Measurements from ENCODE around the gene ALK. TPM values are rescaled to one million over a fixed set of nuclear protein-coding genes. Genes with fewer than 3 reads are reported as not detected.

Gene ALK
- total RNA-seq, 1 donor from 2014 or later, result 0.52 TPM

GRCh38 chr2:29193111-29193510, 728.3 kb downstream of the ALK start:
- H3K27me3 ChIP-seq (ENCODE audit: control insufficient read depth in 3 of 3, insufficient read depth in 3 of 3, low read length in 3 of 3), result no peaks in the 10 kb centered on the region
- no peaks in the 10 kb centered on the region for H3K4me1 ChIP-seq (ENCODE audit: control insufficient read depth in 3 of 3, insufficient read depth in 3 of 3, low read length in 3 of 3)
- H3K9ac ChIP-seq (ENCODE audit: low read depth in 1 of 3, low read length in 3 of 3), result no peak overlapping the region
- no peak overlapping the region for H3K27ac ChIP-seq (ENCODE audit: low read depth, low read length)
- no peak overlapping the region for H3K4me3 ChIP-seq (ENCODE audit: low read length in 3 of 3)
- H3K36me3 ChIP-seq (ENCODE audit: control insufficient read depth in 3 of 3, insufficient read depth in 3 of 3, low read length in 3 of 3), result no peaks in the 10 kb centered on the region
- no peaks in the 10 kb centered on the region for H3K9me3 ChIP-seq (ENCODE audit: control insufficient read depth in 3 of 3, low read length in 3 of 3)

- H3K4me1 ChIP-seq (ENCODE audit: control insufficient read depth in 3 of 3, insufficient read depth in 3 of 3, low read length in 3 of 3), result no peaks in the 10 kb centered on the region
Observed at GRCh38 chr2:29192526-29192925, 728.9 kb downstream of the ALK start.

GRCh38 chr2:29191817-29192216, 729.6 kb downstream of the ALK start:
- Histone ChIP-seq H3K9me3 (ENCODE audit: control insufficient read depth in 3 of 3, low read length in 3 of 3) (no peaks in the 10 kb centered on the region), H3K9ac (ENCODE audit: low read depth in 1 of 3, low read length in 3 of 3) (no peak overlapping the region), H3K36me3 (ENCODE audit: control insufficient read depth in 3 of 3, insufficient read depth in 3 of 3, low read length in 3 of 3) (no peaks in the 10 kb centered on the region)

More at GRCh38 chr2:29192526-29192925, 728.9 kb downstream of the ALK start:
- no peaks in the 10 kb centered on the region for H3K36me3 ChIP-seq (ENCODE audit: control insufficient read depth in 3 of 3, insufficient read depth in 3 of 3, low read length in 3 of 3)
- no peak overlapping the region for H3K27ac ChIP-seq (ENCODE audit: low read depth, low read length)
- no peaks in the 10 kb centered on the region for H3K9me3 ChIP-seq (ENCODE audit: control insufficient read depth in 3 of 3, low read length in 3 of 3)
- no peak overlapping the region for H3K4me3 ChIP-seq (ENCODE audit: low read length in 3 of 3)
- no peak overlapping the region for H3K9ac ChIP-seq (ENCODE audit: low read depth in 1 of 3, low read length in 3 of 3)
- H3K27me3 ChIP-seq (ENCODE audit: control insufficient read depth in 3 of 3, insufficient read depth in 3 of 3, low read length in 3 of 3), result no peaks in the 10 kb centered on the region

GRCh38 chr2:29189052-29189451, 732.3 kb downstream of the ALK start:
- Histone ChIP-seq H3K9ac (ENCODE audit: low read depth in 1 of 3, low read length in 3 of 3) (no peak overlapping the region), H3K9me3 (ENCODE audit: control insufficient read depth in 3 of 3, low read length in 3 of 3) (no peaks in the 10 kb centered on the region), H3K27ac (ENCODE audit: low read depth, low read length) (no peak overlapping the region), H3K4me1 (ENCODE audit: control insufficient read depth in 3 of 3, insufficient read depth in 3 of 3, low read length in 3 of 3) (no peaks in the 10 kb centered on the region), H3K27me3 (ENCODE audit: control insufficient read depth in 3 of 3, insufficient read depth in 3 of 3, low read length in 3 of 3) (no peaks in the 10 kb centered on the region), H3K4me3 (ENCODE audit: low read length in 3 of 3) (no peak overlapping the region), H3K36me3 (ENCODE audit: control insufficient read depth in 3 of 3, insufficient read depth in 3 of 3, low read length in 3 of 3) (no peaks in the 10 kb centered on the region)

More at GRCh38 chr2:29191817-29192216, 729.6 kb downstream of the ALK start:
- Histone ChIP-seq H3K27ac (ENCODE audit: low read depth, low read length) (no peak overlapping the region), H3K4me3 (ENCODE audit: low read length in 3 of 3) (no peak overlapping the region), H3K27me3 (ENCODE audit: control insufficient read depth in 3 of 3, insufficient read depth in 3 of 3, low read length in 3 of 3) (no peaks in the 10 kb centered on the region), H3K4me1 (ENCODE audit: control insufficient read depth in 3 of 3, insufficient read depth in 3 of 3, low read length in 3 of 3) (no peaks in the 10 kb centered on the region)

- Histone ChIP-seq H3K36me3 (ENCODE audit: control insufficient read depth in 3 of 3, insufficient read depth in 3 of 3, low read length in 3 of 3) (peaks cover 0 to 4% (median 0%) of the 10 kb centered on the region in 3 donors), H3K9me3 (ENCODE audit: control insufficient read depth in 3 of 3, low read length in 3 of 3) (no peaks in the 10 kb centered on the region), H3K27ac (ENCODE audit: low read depth, low read length) (no peak overlapping the region), H3K4me3 (ENCODE audit: low read length in 3 of 3) (no peak overlapping the region), H3K9ac (ENCODE audit: low read depth in 1 of 3, low read length in 3 of 3) (no peak overlapping the region), H3K4me1 (ENCODE audit: control insufficient read depth in 3 of 3, insufficient read depth in 3 of 3, low read length in 3 of 3) (no peaks in the 10 kb centered on the region), H3K27me3 (ENCODE audit: control insufficient read depth in 3 of 3, insufficient read depth in 3 of 3, low read length in 3 of 3) (no peaks in the 10 kb centered on the region)
Observed at GRCh38 chr2:29187926-29188325, 733.5 kb downstream of the ALK start.

GRCh38 chr2:29186817-29187216, 734.6 kb downstream of the ALK start:
- no peak overlapping the region for H3K9ac ChIP-seq (ENCODE audit: low read depth in 1 of 3, low read length in 3 of 3)
- no peaks in the 10 kb centered on the region for H3K9me3 ChIP-seq (ENCODE audit: control insufficient read depth in 3 of 3, low read length in 3 of 3)
- no peak overlapping the region for H3K27ac ChIP-seq (ENCODE audit: low read depth, low read length)
- peaks cover 0 to 5% (median 0%) of the 10 kb centered on the region in 3 donors for H3K36me3 ChIP-seq (ENCODE audit: control insufficient read depth in 3 of 3, insufficient read depth in 3 of 3, low read length in 3 of 3)
- H3K4me3 ChIP-seq (ENCODE audit: low read length in 3 of 3), result no peak overlapping the region
- no peaks in the 10 kb centered on the region for H3K27me3 ChIP-seq (ENCODE audit: control insufficient read depth in 3 of 3, insufficient read depth in 3 of 3, low read length in 3 of 3)
- no peaks in the 10 kb centered on the region for H3K4me1 ChIP-seq (ENCODE audit: control insufficient read depth in 3 of 3, insufficient read depth in 3 of 3, low read length in 3 of 3)

- Histone ChIP-seq H3K27ac (ENCODE audit: low read depth, low read length) (no peak overlapping the region), H3K27me3 (ENCODE audit: control insufficient read depth in 3 of 3, insufficient read depth in 3 of 3, low read length in 3 of 3) (no peaks in the 10 kb centered on the region), H3K36me3 (ENCODE audit: control insufficient read depth in 3 of 3, insufficient read depth in 3 of 3, low read length in 3 of 3) (peaks cover 5 to 10% (median 5%) of the 10 kb centered on the region in 3 donors), H3K9ac (ENCODE audit: low read depth in 1 of 3, low read length in 3 of 3) (no peak overlapping the region), H3K4me3 (ENCODE audit: low read length in 3 of 3) (no peak overlapping the region), H3K9me3 (ENCODE audit: control insufficient read depth in 3 of 3, low read length in 3 of 3) (no peaks in the 10 kb centered on the region), H3K4me1 (ENCODE audit: control insufficient read depth in 3 of 3, insufficient read depth in 3 of 3, low read length in 3 of 3) (no peaks in the 10 kb centered on the region)
Observed at GRCh38 chr2:29184531-29184930, 736.9 kb downstream of the ALK start.

GRCh38 chr2:29182920-29183319, 738.5 kb downstream of the ALK start:
- no peaks in the 10 kb centered on the region for H3K9me3 ChIP-seq (ENCODE audit: control insufficient read depth in 3 of 3, low read length in 3 of 3)
- no peak overlapping the region for H3K4me3 ChIP-seq (ENCODE audit: low read length in 3 of 3)
- no peak overlapping the region for H3K9ac ChIP-seq (ENCODE audit: low read depth in 1 of 3, low read length in 3 of 3)
- no peaks in the 10 kb centered on the region for H3K4me1 ChIP-seq (ENCODE audit: control insufficient read depth in 3 of 3, insufficient read depth in 3 of 3, low read length in 3 of 3)
- no peaks in the 10 kb centered on the region for H3K27me3 ChIP-seq (ENCODE audit: control insufficient read depth in 3 of 3, insufficient read depth in 3 of 3, low read length in 3 of 3)
- H3K36me3 ChIP-seq (ENCODE audit: control insufficient read depth in 3 of 3, insufficient read depth in 3 of 3, low read length in 3 of 3), result peaks cover 5 to 10% (median 5%) of the 10 kb centered on the region in 3 donors
- H3K27ac ChIP-seq (ENCODE audit: low read depth, low read length), result no peak overlapping the region

GRCh38 chr2:29182334-29182733, 739.1 kb downstream of the ALK start:
- Histone ChIP-seq H3K4me1 (ENCODE audit: control insufficient read depth in 3 of 3, insufficient read depth in 3 of 3, low read length in 3 of 3) (no peaks in the 10 kb centered on the region), H3K4me3 (ENCODE audit: low read length in 3 of 3) (no peak overlapping the region), H3K27me3 (ENCODE audit: control insufficient read depth in 3 of 3, insufficient read depth in 3 of 3, low read length in 3 of 3) (no peaks in the 10 kb centered on the region), H3K27ac (ENCODE audit: low read depth, low read length) (no peak overlapping the region), H3K9ac (ENCODE audit: low read depth in 1 of 3, low read length in 3 of 3) (no peak overlapping the region), H3K36me3 (ENCODE audit: control insufficient read depth in 3 of 3, insufficient read depth in 3 of 3, low read length in 3 of 3) (peaks cover 5 to 10% (median 5%) of the 10 kb centered on the region in 3 donors), H3K9me3 (ENCODE audit: control insufficient read depth in 3 of 3, low read length in 3 of 3) (no peaks in the 10 kb centered on the region)

- H3K27me3 ChIP-seq (ENCODE audit: control insufficient read depth in 3 of 3, insufficient read depth in 3 of 3, low read length in 3 of 3), result no peaks in the 10 kb centered on the region
- no peak overlapping the region for H3K9ac ChIP-seq (ENCODE audit: low read depth in 1 of 3, low read length in 3 of 3)
- no peaks in the 10 kb centered on the region for H3K9me3 ChIP-seq (ENCODE audit: control insufficient read depth in 3 of 3, low read length in 3 of 3)
- H3K4me3 ChIP-seq (ENCODE audit: low read length in 3 of 3), result no peak overlapping the region
- peaks cover 0 to 4% (median 0%) of the 10 kb centered on the region in 3 donors for H3K4me1 ChIP-seq (ENCODE audit: control insufficient read depth in 3 of 3, insufficient read depth in 3 of 3, low read length in 3 of 3)
- H3K36me3 ChIP-seq (ENCODE audit: control insufficient read depth in 3 of 3, insufficient read depth in 3 of 3, low read length in 3 of 3), result peaks cover 7 to 21% (median 12%) of the 10 kb centered on the region in 3 donors
- no peak overlapping the region for H3K27ac ChIP-seq (ENCODE audit: low read depth, low read length)
Observed at GRCh38 chr2:29175338-29175737, 746.0 kb downstream of the ALK start.

Measured in skeletal muscle tissue (tissue), 4 donors.